ENCODE measurements around the gene IRF1.
A peak's percentile ranks its signal among the peaks of the same experiment; 100 is the strongest.

Gene IRF1

GRCh38 chr5:132481596-132482211, 8.9 kb downstream of the IRF1 start:
- H3K27ac ChIP-seq: no peak overlapping the region
- H3K9ac ChIP-seq: no peak overlapping the region
- no peak for TF ChIP-seq Cebpa-rat (IDR thresholded peaks at IDR 0.05)
- no peaks in the 10 kb centered on the region for H3K9me3 ChIP-seq
- no peaks in the 10 kb centered on the region for H3K27me3 ChIP-seq
- H3K4me1 ChIP-seq: peaks cover 87% of the 10 kb centered on the region
- H3K36me3 ChIP-seq: peaks cover 68% of the 10 kb centered on the region
- peaks cover 69% of the 10 kb centered on the region for H4K20me1 ChIP-seq
- H3K4me2 ChIP-seq: no peak overlapping the region
- H3K4me3 ChIP-seq: no peak overlapping the region

DNA sequence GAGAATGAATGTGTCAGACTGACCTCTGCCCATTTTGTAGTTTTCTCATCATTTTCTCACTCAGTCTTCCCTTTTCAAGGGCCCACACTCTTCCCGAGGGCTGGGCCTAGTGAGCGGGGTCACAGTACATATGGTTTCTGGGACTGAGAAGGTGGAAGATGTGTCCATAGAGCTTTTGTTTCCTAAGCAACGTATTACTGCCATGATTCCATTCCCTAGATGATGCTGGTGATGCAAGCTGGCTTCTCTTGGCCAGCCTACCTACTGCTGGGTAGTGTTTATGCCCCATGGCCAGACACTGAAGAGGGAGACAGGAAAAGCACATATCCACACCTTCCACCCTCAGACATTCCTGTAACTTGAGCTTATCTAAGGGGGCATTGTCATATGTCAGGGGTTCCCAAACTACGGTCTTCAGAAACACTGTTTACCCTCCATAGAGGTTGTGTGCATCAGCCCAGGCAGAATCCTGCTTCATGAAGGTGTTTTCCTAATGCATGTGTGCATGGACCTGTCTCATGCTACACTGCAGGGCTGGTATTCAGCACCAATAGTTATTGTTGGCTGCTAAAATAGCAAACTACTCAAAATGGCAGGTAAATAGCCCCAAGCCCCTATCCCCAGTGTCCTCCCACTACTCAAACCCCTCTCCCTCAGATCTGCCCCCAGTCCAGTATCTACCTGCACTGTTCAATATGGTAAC, 9.5 kb downstream of the IRF1 start:
- no peak overlapping the region for H3K4me2 ChIP-seq
- TF ChIP-seq Cebpa-rat (IDR thresholded peaks at IDR 0.05): no peak

GRCh38 chr5:132480546-132480892, 10.1 kb downstream of the IRF1 start:
- no peak for TF ChIP-seq Cebpa-rat (IDR thresholded peaks at IDR 0.05)
- H3K4me1 ChIP-seq: peaks cover 86% of the 10 kb centered on the region
- no peak overlapping the region for H3K9ac ChIP-seq
- H3K36me3 ChIP-seq: peaks cover 56% of the 10 kb centered on the region
- no peaks in the 10 kb centered on the region for H3K9me3 ChIP-seq
- H3K27me3 ChIP-seq: no peaks in the 10 kb centered on the region
- H4K20me1 ChIP-seq: peaks cover 57% of the 10 kb centered on the region
- no peak overlapping the region for H3K4me3 ChIP-seq
- H3K4me2 ChIP-seq: no peak overlapping the region
- H3K27ac ChIP-seq: no peak overlapping the region

More for the DNA sequence above, 9.5 kb downstream of the IRF1 start:
- H3K9me3 ChIP-seq: no peaks in the 10 kb centered on the region
- no peak overlapping the region for H3K27ac ChIP-seq
- peaks cover 61% of the 10 kb centered on the region for H3K36me3 ChIP-seq
- no peak overlapping the region for H3K9ac ChIP-seq
- H3K4me3 ChIP-seq: no peak overlapping the region
- H4K20me1 ChIP-seq: peaks cover 62% of the 10 kb centered on the region
- no peaks in the 10 kb centered on the region for H3K27me3 ChIP-seq
- peaks cover 86% of the 10 kb centered on the region for H3K4me1 ChIP-seq

GRCh38 chr5:132480042-132480441, 10.5 kb downstream of the IRF1 start:
- Histone ChIP-seq H3K27ac (no peak overlapping the region), H3K36me3 (peaks cover 51% of the 10 kb centered on the region), H4K20me1 (peaks cover 52% of the 10 kb centered on the region), H3K4me1 (peaks cover 86% of the 10 kb centered on the region), H3K9me3 (no peaks in the 10 kb centered on the region), H3K4me2 (peak overlapping the region; percentile 43; the same call in 1 of the 2 replicates), H3K27me3 (no peaks in the 10 kb centered on the region), H3K4me3 (no peak overlapping the region), H3K9ac (no peak overlapping the region)
- no peak for TF ChIP-seq Cebpa-rat (IDR thresholded peaks at IDR 0.05)

DNA sequence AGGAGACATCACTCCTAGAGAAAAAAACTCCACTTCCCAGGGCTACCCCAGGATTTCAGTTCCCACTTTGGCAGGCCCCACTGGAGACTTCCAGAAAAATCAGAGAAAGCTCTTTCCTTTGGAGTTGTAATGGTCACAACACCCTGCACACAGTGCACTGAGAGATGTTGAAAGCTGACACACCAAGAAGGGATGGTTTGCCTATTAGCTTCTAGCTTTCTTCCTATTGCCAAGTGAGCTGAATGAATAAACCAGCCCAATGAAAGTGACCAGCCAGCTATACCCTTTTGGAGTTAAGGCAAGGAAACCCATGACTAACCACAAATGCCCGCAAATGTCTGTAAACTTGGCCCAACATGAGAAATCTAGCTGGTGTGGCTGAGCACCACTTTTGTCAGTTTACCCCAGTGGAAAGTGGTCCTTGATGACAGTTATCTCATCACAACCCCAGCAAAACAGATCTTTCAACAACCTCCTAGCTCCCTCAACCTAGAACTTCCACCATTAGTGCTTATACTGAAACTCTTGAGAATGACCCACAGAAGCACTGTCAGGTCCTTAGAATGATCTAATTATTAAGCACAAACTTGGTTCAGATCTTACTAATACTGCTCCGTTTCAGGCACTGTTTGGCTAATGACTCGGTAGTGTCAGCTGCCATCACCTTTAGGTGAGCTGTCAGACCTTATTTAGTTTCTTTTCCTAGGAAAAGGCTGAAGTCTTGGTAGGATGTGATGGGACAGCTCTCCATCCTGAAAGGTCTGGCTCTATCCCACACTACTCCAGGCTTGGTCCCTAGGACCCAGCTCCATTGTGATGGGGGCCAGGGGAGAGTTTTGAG, 11.2 kb downstream of the IRF1 start:
- H3K9ac ChIP-seq: no peak overlapping the region; the same call in 1 of the 2 replicates
- no peak overlapping the region for H3K4me3 ChIP-seq
- H3K27me3 ChIP-seq: no peaks in the 10 kb centered on the region
- 0 out of 2 replicates have a peak overlapping the region, but pooled peaks have one; percentile 55 for H3K27ac ChIP-seq
- H3K4me1 ChIP-seq: peaks cover 86% of the 10 kb centered on the region
- no peaks in the 10 kb centered on the region for H3K9me3 ChIP-seq
- H3K36me3 ChIP-seq: peaks cover 44% of the 10 kb centered on the region
- peaks cover 45% of the 10 kb centered on the region for H4K20me1 ChIP-seq
- peak overlapping the region; percentile 43 for H3K4me2 ChIP-seq
- TF ChIP-seq Cebpa-rat (IDR thresholded peaks at IDR 0.05): no peak

DNA sequence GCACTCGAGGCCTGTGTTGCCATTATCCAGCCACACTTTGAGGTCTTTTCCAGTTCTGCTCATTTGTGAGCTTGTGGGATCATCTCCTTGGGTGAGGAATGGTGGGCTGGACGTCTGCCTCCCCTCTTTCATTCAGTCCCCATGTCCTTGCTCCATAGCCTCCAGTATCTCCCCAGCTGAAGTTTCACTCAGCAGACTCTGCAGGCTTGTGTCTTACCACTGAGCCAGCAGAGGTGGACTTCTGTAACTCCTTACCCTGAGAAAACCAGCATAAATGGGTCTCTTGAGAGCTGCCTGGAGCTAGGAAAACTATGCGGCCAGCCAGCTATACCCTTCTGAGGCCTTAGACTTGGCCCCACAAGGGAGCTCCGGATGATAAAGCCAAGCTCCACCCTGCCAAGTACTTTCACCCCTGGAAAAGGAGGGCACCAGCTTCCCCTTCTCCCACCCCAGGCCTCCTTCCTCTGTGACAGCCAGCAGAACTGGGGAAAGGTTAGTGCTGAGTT, 12.2 kb downstream of the IRF1 start:
- peaks cover 36% of the 10 kb centered on the region for H4K20me1 ChIP-seq
- H3K4me1 ChIP-seq: peaks cover 86% of the 10 kb centered on the region
- peaks cover 35% of the 10 kb centered on the region for H3K36me3 ChIP-seq
- no peak overlapping the region for H3K4me3 ChIP-seq
- TF ChIP-seq Cebpa-rat (IDR thresholded peaks at IDR 0.05): no peak
- H3K27me3 ChIP-seq: no peaks in the 10 kb centered on the region
- H3K9ac ChIP-seq: no peak overlapping the region; the same call in 1 of the 2 replicates
- H3K27ac ChIP-seq: peak overlapping the region; percentile 55
- H3K9me3 ChIP-seq: no peaks in the 10 kb centered on the region
- H3K4me2 ChIP-seq: peak overlapping the region; percentile 43

DNA sequence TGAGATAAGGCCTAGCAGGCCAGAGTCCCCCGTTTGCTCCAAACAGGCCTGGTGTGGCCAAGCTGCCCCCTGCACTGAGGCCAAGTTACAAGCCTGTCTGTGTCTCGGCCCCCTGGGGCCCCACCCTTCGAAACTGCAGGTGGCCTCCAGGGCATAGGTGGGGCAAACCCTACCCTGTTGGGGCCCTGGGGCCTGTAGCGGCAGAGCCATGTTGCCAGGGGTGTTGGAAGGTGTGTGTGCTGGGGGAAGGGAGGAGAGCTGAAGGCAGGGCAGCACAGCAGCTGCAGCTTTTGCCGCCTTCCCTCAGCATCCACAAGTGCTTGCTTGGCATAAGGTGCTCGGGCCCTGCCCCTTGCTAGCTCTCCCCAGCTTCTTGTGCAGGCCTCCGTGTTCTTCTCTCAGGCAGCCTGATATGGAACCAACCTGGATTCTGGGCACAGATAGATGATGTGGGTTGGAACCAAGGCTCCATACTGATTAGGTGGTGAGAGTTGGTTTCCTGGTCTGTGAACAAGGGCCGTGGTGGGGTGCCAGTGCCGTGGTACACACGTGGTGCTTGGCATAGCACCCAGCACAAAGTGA, 12.7 kb downstream of the IRF1 start:
- H3K9ac ChIP-seq: no peak overlapping the region; the same call in 1 of the 2 replicates
- peak overlapping the region; percentile 43 for H3K4me2 ChIP-seq
- peaks cover 31% of the 10 kb centered on the region for H4K20me1 ChIP-seq
- no peak for TF ChIP-seq Cebpa-rat (IDR thresholded peaks at IDR 0.05)
- H3K9me3 ChIP-seq: no peaks in the 10 kb centered on the region
- H3K4me3 ChIP-seq: no peak overlapping the region
- peak overlapping the region; percentile 55 for H3K27ac ChIP-seq
- H3K4me1 ChIP-seq: peaks cover 88% of the 10 kb centered on the region
- no peaks in the 10 kb centered on the region for H3K27me3 ChIP-seq
- peaks cover 29% of the 10 kb centered on the region for H3K36me3 ChIP-seq

GRCh38 chr5:132476876-132477781, 13.4 kb downstream of the IRF1 start:
- no peak for TF ChIP-seq Cebpa-rat (IDR thresholded peaks at IDR 0.05)
- Histone ChIP-seq H3K27ac (peak overlapping the region; percentile 55), H3K4me2 (peak overlapping the region; percentile 43), H4K20me1 (peaks cover 26% of the 10 kb centered on the region), H3K36me3 (peaks cover 25% of the 10 kb centered on the region), H3K27me3 (no peaks in the 10 kb centered on the region), H3K9ac (no peak overlapping the region), H3K9me3 (no peaks in the 10 kb centered on the region), H3K4me1 (peaks cover 96% of the 10 kb centered on the region), H3K4me3 (no peak overlapping the region)
